ENCODE measurements around the gene SAP30BP. TPM values are rescaled to one million over a fixed set of nuclear protein-coding genes. Genes with fewer than 3 reads are reported as not detected.

SAP30BP gene
- total RNA-seq, 1 donor from 2014 or later = 59.9 TPM

GRCh38 chr17:75622771-75623273 lies 44.3 kb upstream of the SAP30BP start:
- H3K4me3 Mint-ChIP-seq (ENCODE audit: unreplicated experiment) = no peak overlapping the region
- no peak overlapping the region for H3K27ac Mint-ChIP-seq (ENCODE audit: unreplicated experiment)
- no peaks in the 10 kb centered on the region for H3K27me3 Mint-ChIP-seq (ENCODE audit: low read depth)
- H3K9me3 Mint-ChIP-seq (ENCODE audit: low read depth) = no peaks in the 10 kb centered on the region
- no peak for TF ChIP-seq CTCF (IDR thresholded peaks at IDR 0.05)
- H3K4me1 Mint-ChIP-seq (ENCODE audit: low read depth) = peaks cover 2% of the 10 kb centered on the region
- no peaks in the 10 kb centered on the region for H3K36me3 Mint-ChIP-seq (ENCODE audit: low read depth)
- DNase-seq (ENCODE audit: low spot score) = no peak

- Mint-ChIP-seq H3K27me3 (ENCODE audit: low read depth) (no peaks in the 10 kb centered on the region), H3K4me3 (ENCODE audit: unreplicated experiment) (no peak overlapping the region), H3K9me3 (ENCODE audit: low read depth) (no peaks in the 10 kb centered on the region), H3K27ac (ENCODE audit: unreplicated experiment) (no peak overlapping the region), H3K36me3 (ENCODE audit: low read depth) (no peaks in the 10 kb centered on the region), H3K4me1 (ENCODE audit: low read depth) (peaks cover 2% of the 10 kb centered on the region)
- no peak for DNase-seq (ENCODE audit: low spot score)
- no peak for TF ChIP-seq CTCF (IDR thresholded peaks at IDR 0.05)
Measured at GRCh38 chr17:75623386-75623785, 43.8 kb upstream of the SAP30BP start.

- DNase-seq (ENCODE audit: low spot score) = no peak
- Mint-ChIP-seq H3K4me3 (ENCODE audit: unreplicated experiment) (no peak overlapping the region), H3K27me3 (ENCODE audit: low read depth) (no peaks in the 10 kb centered on the region), H3K4me1 (ENCODE audit: low read depth) (peaks cover 2% of the 10 kb centered on the region), H3K27ac (ENCODE audit: unreplicated experiment) (no peak overlapping the region), H3K36me3 (ENCODE audit: low read depth) (no peaks in the 10 kb centered on the region), H3K9me3 (ENCODE audit: low read depth) (no peaks in the 10 kb centered on the region)
- TF ChIP-seq CTCF (IDR thresholded peaks at IDR 0.05) = no peak
Measured at GRCh38 chr17:75624021-75624420, 43.1 kb upstream of the SAP30BP start.

- H3K27me3 Mint-ChIP-seq (ENCODE audit: low read depth) = no peaks in the 10 kb centered on the region
- no peaks in the 10 kb centered on the region for H3K9me3 Mint-ChIP-seq (ENCODE audit: low read depth)
- no peak for TF ChIP-seq CTCF (IDR thresholded peaks at IDR 0.05)
- H3K36me3 Mint-ChIP-seq (ENCODE audit: low read depth) = no peaks in the 10 kb centered on the region
- H3K4me3 Mint-ChIP-seq (ENCODE audit: unreplicated experiment) = no peak overlapping the region
- peaks cover 2% of the 10 kb centered on the region for H3K4me1 Mint-ChIP-seq (ENCODE audit: low read depth)
- no peak for DNase-seq (ENCODE audit: low spot score)
- H3K27ac Mint-ChIP-seq (ENCODE audit: unreplicated experiment) = no peak overlapping the region
Measured at GRCh38 chr17:75624714-75625345, 42.3 kb upstream of the SAP30BP start.

- H3K27me3 Mint-ChIP-seq (ENCODE audit: low read depth) = no peaks in the 10 kb centered on the region
- no peak for DNase-seq (ENCODE audit: low spot score)
- no peak overlapping the region for H3K27ac Mint-ChIP-seq (ENCODE audit: unreplicated experiment)
- no peaks in the 10 kb centered on the region for H3K9me3 Mint-ChIP-seq (ENCODE audit: low read depth)
- no peaks in the 10 kb centered on the region for H3K36me3 Mint-ChIP-seq (ENCODE audit: low read depth)
- peak; percentile 77 for TF ChIP-seq CTCF (IDR thresholded peaks at IDR 0.05)
- H3K4me3 Mint-ChIP-seq (ENCODE audit: unreplicated experiment) = no peak overlapping the region
- H3K4me1 Mint-ChIP-seq (ENCODE audit: low read depth) = peaks cover 2% of the 10 kb centered on the region
Measured at GRCh38 chr17:75625813-75626486, 41.2 kb upstream of the SAP30BP start.
